HEK293T (cell line): ENCODE data around the gene RC3H1.

Source experiments
- ARNT ChIP-seq: fragments of 450-650 bp; IDR thresholded peaks from 2 replicates; pipeline ENCODE4 v1.6.1; 2017; ENCODE audit warnings: mild to moderate bottlenecking
- FOXA1 ChIP-seq: fragments of 450-650 bp; IDR thresholded peaks from 2 replicates; pipeline ENCODE4 v1.6.1; 2016; ENCODE audit warnings: mild to moderate bottlenecking
- FOXK2 ChIP-seq: fragments of 450-650 bp; IDR thresholded peaks from 2 replicates; pipeline ENCODE4 v1.6.1; 2016; ENCODE audit warnings: mild to moderate bottlenecking
- FOXM1 ChIP-seq: fragments of 450-650 bp; IDR thresholded peaks from 2 replicates; pipeline ENCODE4 v1.6.1; 2017; ENCODE audit warnings: mild to moderate bottlenecking, borderline replicate concordance
- HDGF ChIP-seq: fragments of 450-650 bp; IDR thresholded peaks from 2 replicates; pipeline ENCODE4 v1.6.1; 2017; ENCODE audit warnings: antibody characterized with exemption, borderline replicate concordance
- PKNOX1 ChIP-seq: fragments of 450-650 bp; IDR thresholded peaks from 2 replicates; pipeline ENCODE4 v1.6.1; 2016
- SP1 ChIP-seq: fragments of 450-650 bp; IDR thresholded peaks from 2 replicates; pipeline ENCODE4 v1.6.1; 2017
- SUZ12 ChIP-seq: fragments of 450-650 bp; IDR thresholded peaks from 2 replicates; pipeline ENCODE4 v1.6.1; 2016; ENCODE audit warnings: mild to moderate bottlenecking
- TARDBP ChIP-seq: fragments of 450-650 bp; IDR thresholded peaks from 2 replicates; pipeline ENCODE4 v1.6.1; 2016
- ZNF384 ChIP-seq: fragments of 450-650 bp; IDR thresholded peaks from 2 replicates; pipeline ENCODE4 v1.6.1; 2016

- TF ChIP-seq TARDBP = no peak
- no peak for TF ChIP-seq ZNF384
- no peak for TF ChIP-seq FOXA1
- TF ChIP-seq FOXK2 = no peak
- no peak for TF ChIP-seq SUZ12
- TF ChIP-seq ARNT = no peak
- no peak for TF ChIP-seq PKNOX1
- TF ChIP-seq SP1 = no peak
- no peak for TF ChIP-seq HDGF
- no peak for TF ChIP-seq FOXM1
Measured at GRCh38 chr1:173960625-173961024, 61.5 kb downstream of the RC3H1 start.
